GM23338 (cell line): ENCODE measurements around the gene FUT8. TPM values are rescaled to one million over a fixed set of nuclear protein-coding genes. Genes with fewer than 3 reads are reported as not detected.

ENCODE experiments used
- ATAC-seq: fragments of 200-7000 bp; cut with Tn5 transposase; 3 replicates; pipeline ENCODE4 v1.9.1; 2020
- DNase-seq: peaks from one replicate; pipeline ENCODE4 v3.0.0-alpha.2; 2015; ENCODE audit warnings: low spot score
- H2AFZ ChIP-seq: fragments of 200-600 bp; sonication (generic); 2 replicates; pipeline ENCODE4 v1.8.0; 2016; ENCODE audit warnings: antibody characterized with exemption, mild to moderate bottlenecking, moderate library complexity
- H3F3A ChIP-seq: fragments of 200-600 bp; sonication (generic); replicated peaks from 2 replicates; pipeline ENCODE4 v1.8.0; 2017; ENCODE audit warnings: antibody characterized with exemption, mixed run types, low read depth
- H3K27ac ChIP-seq: fragments of 200-600 bp; sonication (generic); 2 replicates; pipeline ENCODE4 v1.6.1; 2016; ENCODE audit warnings: low read depth
- H3K27me3 ChIP-seq: fragments of 200-600 bp; sonication (generic); 2 replicates; pipeline ENCODE4 v1.8.0; 2016; ENCODE audit warnings: mild to moderate bottlenecking, mixed run types, moderate library complexity; ENCODE audit not compliant: insufficient read depth
- H3K36me3 ChIP-seq: fragments of 200-600 bp; sonication (generic); 2 replicates; pipeline ENCODE4 v1.8.0; 2016; ENCODE audit warnings: mild to moderate bottlenecking; ENCODE audit not compliant: insufficient read depth
- H3K4me1 ChIP-seq: fragments of 200-600 bp; sonication (generic); 2 replicates; pipeline ENCODE4 v1.8.0; 2016; ENCODE audit warnings: mild to moderate bottlenecking, moderate library complexity; ENCODE audit not compliant: insufficient read depth
- H3K4me2 ChIP-seq: fragments of 200-600 bp; sonication (generic); 2 replicates; pipeline ENCODE4 v1.7.1; 2017; ENCODE audit warnings: mixed run types
- H3K4me3 ChIP-seq: fragments of 200-600 bp; sonication (generic); 2 replicates; pipeline ENCODE4 v1.6.1; 2016; ENCODE audit warnings: mixed run types
- H3K79me2 ChIP-seq: fragments of 200-600 bp; sonication (generic); replicated peaks from 2 replicates; pipeline ENCODE4 v1.8.0; 2017; ENCODE audit warnings: mild to moderate bottlenecking; ENCODE audit not compliant: insufficient read depth
- H3K9me2 ChIP-seq: fragments of 200-600 bp; sonication (generic); 2 replicates; pipeline ENCODE4 v1.8.0; 2017; ENCODE audit not compliant: insufficient read depth
- H4K20me1 ChIP-seq: fragments of 200-600 bp; sonication (generic); replicated peaks from 2 replicates; pipeline ENCODE4 v1.8.0; 2017; ENCODE audit warnings: mild to moderate bottlenecking; ENCODE audit not compliant: insufficient read depth
- H3K27ac Mint-ChIP-seq: 2 replicates; pipeline ENCODE4 v1.8.0; 2020; ENCODE audit warnings: inconsistent platforms, mild to moderate bottlenecking, moderate library complexity, mixed read lengths
- H3K27me3 Mint-ChIP-seq: 3 replicates; pipeline ENCODE4 v1.8.0; 2022; ENCODE audit warnings: low read depth, mild to moderate bottlenecking, moderate library complexity, mixed read lengths, inconsistent platforms; ENCODE audit not compliant: insufficient read depth, poor library complexity
- H3K36me3 Mint-ChIP-seq: 3 replicates; pipeline ENCODE4 v1.8.0; 2021; ENCODE audit warnings: low read depth, mild to moderate bottlenecking, inconsistent platforms, moderate library complexity, mixed read lengths
- H3K4me1 Mint-ChIP-seq: 3 replicates; pipeline ENCODE4 v1.8.0; 2020; ENCODE audit warnings: mild to moderate bottlenecking, inconsistent platforms, mixed read lengths
- H3K4me3 Mint-ChIP-seq: 3 replicates; pipeline ENCODE4 v1.8.0; 2021; ENCODE audit warnings: moderate library complexity, mild to moderate bottlenecking, inconsistent platforms, mixed read lengths
- H3K9me3 Mint-ChIP-seq: 3 replicates; pipeline ENCODE4 v1.8.0; 2020; ENCODE audit warnings: moderate library complexity, mild to moderate bottlenecking, inconsistent platforms, mixed read lengths
- CTCF ChIP-seq, 2 experiments: fragments of 200-600 bp in 1 of 2; sonication (generic) in 1 of 2; conservative IDR thresholded peaks; 2 replicates each; pipeline versions ENCODE4 v1.5.1 to v1.6.1; 2016 to 2017; ENCODE audit warnings: antibody characterized with exemption in 2 of 2, low read depth in 2 of 2, mild to moderate bottlenecking in 2 of 2, moderate library complexity in 1 of 2
- ETS1 ChIP-seq: IDR thresholded peaks from 2 replicates; pipeline ENCODE4 v1.6.1; 2016; ENCODE audit warnings: antibody characterized with exemption
- JUNB ChIP-seq: IDR thresholded peaks from one replicate; pipeline ENCODE4 v1.6.1; 2016; ENCODE audit warnings: antibody characterized with exemption; ENCODE audit not compliant: unreplicated experiment
- NANOG ChIP-seq: IDR thresholded peaks from 2 replicates; pipeline ENCODE4 v1.6.1; 2016; ENCODE audit warnings: antibody characterized with exemption, borderline replicate concordance
- STAT1 ChIP-seq: IDR thresholded peaks from one replicate; pipeline ENCODE4 v1.6.1; 2016; ENCODE audit warnings: antibody characterized with exemption; ENCODE audit not compliant: unreplicated experiment
- polyA plus RNA-seq: library from polyadenylated mRNA; unstranded; fragments of >200 nt; fragmentation: Nextera tagmentation; extraction: Ambion mirVana; gene quantifications from 2 replicates; pipeline ENCODE4 v1.2.1, GENCODE V29; 2016
- total RNA-seq: library from RNA; depleted of rRNA; stranded (reverse); fragments of >200 nt; shearing (Covaris generic); gene quantifications from 2 replicates; pipeline ENCODE4 v1.2.3, GENCODE V29; 2014

Gene FUT8
- total and polyA plus RNA-seq, 2 experiments from 2014 or later, result 8.2 to 23.2 TPM

GRCh38 chr14:65513671-65514070, 101.1 kb downstream of the FUT8 start:
- peaks cover 3% of the 10 kb centered on the region; the same call in 1 of the 2 replicates for H3K79me2 ChIP-seq

GRCh38 chr14:65517635-65518542, 105.4 kb downstream of the FUT8 start:
- no peaks in the 10 kb centered on the region for H3K4me1 ChIP-seq
- DNase-seq, result no peak
- Mint-ChIP-seq H3K27ac (no peak overlapping the region), H3K9me3 (no peaks in the 10 kb centered on the region), H3K4me1 (peaks cover 9% of the 10 kb centered on the region; the same call in 2 of the 3 replicates), H3K36me3 (no peaks in the 10 kb centered on the region; the same call in 2 of the 3 replicates), H3K4me3 (no peak overlapping the region), H3K27me3 (no peaks in the 10 kb centered on the region)
- H2AFZ ChIP-seq, result no peak overlapping the region
- no peaks in the 10 kb centered on the region for H3F3A ChIP-seq
- peaks cover 4% of the 10 kb centered on the region; the same call in 1 of the 2 replicates for H3K27me3 ChIP-seq
- no peaks in the 10 kb centered on the region for H3K9me2 ChIP-seq
- no peaks in the 10 kb centered on the region for H3K36me3 ChIP-seq
- no peak overlapping the region for H3K4me3 ChIP-seq
- no peak for ATAC-seq
- H3K4me2 ChIP-seq, result no peak overlapping the region
- peaks cover 6% of the 10 kb centered on the region; the same call in 1 of the 2 replicates for H4K20me1 ChIP-seq
- H3K79me2 ChIP-seq, result no peaks in the 10 kb centered on the region
- no peak overlapping the region for H3K27ac ChIP-seq
- no peak for TF ChIP-seq JUNB
- no peak for TF ChIP-seq ETS1

More at GRCh38 chr14:65513671-65514070, 101.1 kb downstream of the FUT8 start:
- Mint-ChIP-seq H3K27ac (no peak overlapping the region), H3K4me1 (peaks cover 9% of the 10 kb centered on the region; the same call in 2 of the 3 replicates), H3K4me3 (no peak overlapping the region), H3K27me3 (peaks cover 20% of the 10 kb centered on the region), H3K9me3 (peaks cover 13% of the 10 kb centered on the region; the same call in 2 of the 3 replicates), H3K36me3 (peaks cover 8% of the 10 kb centered on the region; the same call in 2 of the 3 replicates)
- Histone ChIP-seq H3K27ac (no peak overlapping the region), H2AFZ (no peak overlapping the region), H3K9me2 (no peaks in the 10 kb centered on the region), H3F3A (no peaks in the 10 kb centered on the region), H3K4me2 (no peak overlapping the region), H3K4me1 (no peaks in the 10 kb centered on the region), H3K4me3 (no peak overlapping the region), H3K36me3 (no peaks in the 10 kb centered on the region), H4K20me1 (peaks cover 14% of the 10 kb centered on the region), H3K27me3 (peaks cover 39% of the 10 kb centered on the region)
- ATAC-seq, result no peak
- TF ChIP-seq NANOG (no peak), STAT1 (no peak), ETS1 (no peak), CTCF (conservative IDR thresholded peaks at IDR 0.05; ENCODE audit: low read depth in 2 of 2) (no peak)
- DNase-seq, result no peak
